Panc1 (cell line): ENCODE measurements around the gene KRT77. TPM values are rescaled to one million over a fixed set of nuclear protein-coding genes. Genes with fewer than 3 reads are reported as not detected.

ENCODE experiments used
- ATAC-seq: fragments of 200-7000 bp; cut with Tn5 transposase; 2 replicates; pipeline ENCODE4 v1.9.1; 2020; ENCODE audit warnings: mild to moderate bottlenecking, moderate library complexity
- BruUV-seq: library from RNA; stranded (reverse); fragments of 400-500 nt; replicated peaks from 2 replicates; lab custom pipeline; 2021; lab: Mats Ljungman, UMichigan
- CTCF ChIA-PET: fragments of 300-600 bp; sonication (Branson Sonifier 250); formaldehyde crosslinking; loops from one replicate; lab custom pipeline; 2022; ENCODE audit warnings: antibody characterized with exemption; lab: Charles Lee
- POLR2A ChIA-PET: fragments of 300-600 bp; sonication (Branson Sonifier 250); formaldehyde crosslinking; loops from one replicate; lab custom pipeline; 2022; ENCODE audit warnings: antibody characterized with exemption; lab: Charles Lee
- DNase-seq: peaks from one replicate; pipeline ENCODE4 v3.0.0-alpha.2; 2010; ENCODE audit warnings: low read depth, low spot score
- H3K27ac ChIP-seq: 2 replicates; pipeline ENCODE4 v1.5.1; 2011; ENCODE audit warnings: mild to moderate bottlenecking, low read length, inconsistent platforms
- H3K27me3 ChIP-seq: fragments of 200-500 bp; sonication (Bioruptor generic); 2 replicates; pipeline ENCODE4 v1.6.0; 2014; ENCODE audit warnings: low read length, inconsistent platforms; ENCODE audit not compliant: control insufficient read depth, insufficient read depth
- H3K36me3 ChIP-seq: fragments of 200-500 bp; sonication (Bioruptor generic); 2 replicates; pipeline ENCODE4 v1.5.1; 2014; ENCODE audit warnings: inconsistent platforms, mild to moderate bottlenecking, low read length, moderate library complexity; ENCODE audit not compliant: control insufficient read depth, insufficient read depth
- H3K4me1 ChIP-seq: 2 replicates; pipeline ENCODE4 v1.5.1; 2011; ENCODE audit warnings: inconsistent platforms, mild to moderate bottlenecking, low read length, moderate library complexity; ENCODE audit not compliant: control insufficient read depth, insufficient read depth
- H3K4me3 ChIP-seq, 2 experiments: 2 replicates each; pipeline ENCODE4 v1.5.1; 2011 to 2012; ENCODE audit warnings: low read depth in 2 of 2, low read length in 2 of 2, mild to moderate bottlenecking in 2 of 2, inconsistent platforms in 1 of 2, moderate library complexity in 1 of 2
- H3K9me3 ChIP-seq: fragments of 200-500 bp; sonication (Bioruptor generic); 2 replicates; pipeline ENCODE4 v1.5.1; 2014; ENCODE audit warnings: low read depth, mild to moderate bottlenecking, inconsistent platforms, low read length, moderate library complexity; ENCODE audit not compliant: control insufficient read depth, insufficient read depth
- POLR2AphosphoS5 ChIP-seq: IDR thresholded peaks from 2 replicates; pipeline ENCODE4 v1.6.1; 2012; ENCODE audit warnings: mild to moderate bottlenecking, low read depth, low read length, moderate library complexity
- SIN3A ChIP-seq: IDR thresholded peaks from 2 replicates; pipeline ENCODE4 v1.6.1; 2012; ENCODE audit warnings: low read depth, mild to moderate bottlenecking, low read length, moderate library complexity, borderline replicate concordance; ENCODE audit not compliant: insufficient read depth
- TCF7L2 ChIP-seq: IDR thresholded peaks from 2 replicates; pipeline ENCODE4 v1.6.1; 2011; ENCODE audit warnings: mild to moderate bottlenecking, low read depth, low read length, inconsistent platforms
- in situ Hi-C: cut with HindIII; loops from 2 replicates; pipeline ENCODE4 v1.10.0; 2016; ENCODE audit warnings: low sequenced_read_pairs, low pct_unique_long_range_greater_than_20kb
- intact Hi-C: fragments of 100-400 bp; cut with micrococcal nuclease; formaldehyde crosslinking; loops from one replicate; pipeline ENCODE4 v1.10.0; 2022; ENCODE audit not compliant: unreplicated experiment
- total RNA-seq: library from RNA; stranded (reverse); gene quantifications from one replicate; pipeline ENCODE4 v1.2.1, GENCODE V29; 2021; ENCODE audit not compliant: unreplicated experiment
- TF ChIP-seq, protein P1 (sequence below): fragments of 450-650 bp; IDR thresholded peaks from 2 replicates; pipeline ENCODE4 v1.5.1; 2017; ENCODE audit warnings: mild to moderate bottlenecking
- TF ChIP-seq, protein P2 (sequence below), 2 experiments: IDR thresholded peaks; 2 replicates each; pipeline ENCODE4 v1.6.1; 2011 to 2012; ENCODE audit warnings: low read depth in 2 of 2, control low read depth in 1 of 2, low read length in 1 of 2, mild to moderate bottlenecking in 1 of 2, moderate library complexity in 1 of 2; ENCODE audit not compliant: insufficient read depth in 1 of 2

The KRT77 gene
- total RNA-seq, 1 experiment from 2014 or later = not detected

DNA sequence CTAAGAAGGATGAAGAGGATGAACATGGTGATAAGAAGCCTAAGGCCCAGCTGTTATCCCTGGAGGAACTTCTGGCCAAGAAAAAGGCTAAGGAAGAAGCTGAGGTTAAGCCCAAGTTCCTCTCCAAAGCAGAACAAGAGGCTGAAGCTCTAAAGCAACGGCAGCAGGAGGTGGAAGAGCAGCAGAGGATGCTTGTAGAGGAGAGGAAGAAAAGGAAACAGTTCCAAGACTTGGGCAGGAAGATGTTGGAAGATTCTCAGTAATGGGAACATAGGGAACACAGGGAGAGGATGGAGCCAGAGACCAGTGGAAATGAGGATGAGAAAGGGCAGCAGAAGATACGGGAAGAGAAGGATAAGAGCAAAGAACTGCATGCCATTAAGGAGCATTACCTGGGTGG lies 27.5 kb upstream of the KRT77 start:
- TF ChIP-seq SIN3A (no peak), POLR2AphosphoS5 (no peak), TCF7L2 (no peak)
- TF ChIP-seq, protein P1, sequence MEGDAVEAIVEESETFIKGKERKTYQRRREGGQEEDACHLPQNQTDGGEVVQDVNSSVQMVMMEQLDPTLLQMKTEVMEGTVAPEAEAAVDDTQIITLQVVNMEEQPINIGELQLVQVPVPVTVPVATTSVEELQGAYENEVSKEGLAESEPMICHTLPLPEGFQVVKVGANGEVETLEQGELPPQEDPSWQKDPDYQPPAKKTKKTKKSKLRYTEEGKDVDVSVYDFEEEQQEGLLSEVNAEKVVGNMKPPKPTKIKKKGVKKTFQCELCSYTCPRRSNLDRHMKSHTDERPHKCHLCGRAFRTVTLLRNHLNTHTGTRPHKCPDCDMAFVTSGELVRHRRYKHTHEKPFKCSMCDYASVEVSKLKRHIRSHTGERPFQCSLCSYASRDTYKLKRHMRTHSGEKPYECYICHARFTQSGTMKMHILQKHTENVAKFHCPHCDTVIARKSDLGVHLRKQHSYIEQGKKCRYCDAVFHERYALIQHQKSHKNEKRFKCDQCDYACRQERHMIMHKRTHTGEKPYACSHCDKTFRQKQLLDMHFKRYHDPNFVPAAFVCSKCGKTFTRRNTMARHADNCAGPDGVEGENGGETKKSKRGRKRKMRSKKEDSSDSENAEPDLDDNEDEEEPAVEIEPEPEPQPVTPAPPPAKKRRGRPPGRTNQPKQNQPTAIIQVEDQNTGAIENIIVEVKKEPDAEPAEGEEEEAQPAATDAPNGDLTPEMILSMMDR = no peak
- TF ChIP-seq, protein P2, sequence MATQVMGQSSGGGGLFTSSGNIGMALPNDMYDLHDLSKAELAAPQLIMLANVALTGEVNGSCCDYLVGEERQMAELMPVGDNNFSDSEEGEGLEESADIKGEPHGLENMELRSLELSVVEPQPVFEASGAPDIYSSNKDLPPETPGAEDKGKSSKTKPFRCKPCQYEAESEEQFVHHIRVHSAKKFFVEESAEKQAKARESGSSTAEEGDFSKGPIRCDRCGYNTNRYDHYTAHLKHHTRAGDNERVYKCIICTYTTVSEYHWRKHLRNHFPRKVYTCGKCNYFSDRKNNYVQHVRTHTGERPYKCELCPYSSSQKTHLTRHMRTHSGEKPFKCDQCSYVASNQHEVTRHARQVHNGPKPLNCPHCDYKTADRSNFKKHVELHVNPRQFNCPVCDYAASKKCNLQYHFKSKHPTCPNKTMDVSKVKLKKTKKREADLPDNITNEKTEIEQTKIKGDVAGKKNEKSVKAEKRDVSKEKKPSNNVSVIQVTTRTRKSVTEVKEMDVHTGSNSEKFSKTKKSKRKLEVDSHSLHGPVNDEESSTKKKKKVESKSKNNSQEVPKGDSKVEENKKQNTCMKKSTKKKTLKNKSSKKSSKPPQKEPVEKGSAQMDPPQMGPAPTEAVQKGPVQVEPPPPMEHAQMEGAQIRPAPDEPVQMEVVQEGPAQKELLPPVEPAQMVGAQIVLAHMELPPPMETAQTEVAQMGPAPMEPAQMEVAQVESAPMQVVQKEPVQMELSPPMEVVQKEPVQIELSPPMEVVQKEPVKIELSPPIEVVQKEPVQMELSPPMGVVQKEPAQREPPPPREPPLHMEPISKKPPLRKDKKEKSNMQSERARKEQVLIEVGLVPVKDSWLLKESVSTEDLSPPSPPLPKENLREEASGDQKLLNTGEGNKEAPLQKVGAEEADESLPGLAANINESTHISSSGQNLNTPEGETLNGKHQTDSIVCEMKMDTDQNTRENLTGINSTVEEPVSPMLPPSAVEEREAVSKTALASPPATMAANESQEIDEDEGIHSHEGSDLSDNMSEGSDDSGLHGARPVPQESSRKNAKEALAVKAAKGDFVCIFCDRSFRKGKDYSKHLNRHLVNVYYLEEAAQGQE (IDR thresholded peaks at IDR 0.05; ENCODE audit: insufficient read depth in 1 of 2, low read depth in 2 of 2, low read length in 1 of 2) = no peak
- Histone ChIP-seq H3K27me3 (peaks cover 17% of the 10 kb centered on the region; the same call in 1 of the 2 replicates), H3K27ac (no peak overlapping the region), H3K36me3 (no peaks in the 10 kb centered on the region), H3K4me3 (no peak overlapping the region), H3K9me3 (no peaks in the 10 kb centered on the region), H3K4me1 (no peaks in the 10 kb centered on the region)
- BruUV-seq = no TSS peak
- intact Hi-C loops (no loop called here), in situ Hi-C loops (no loop called here)
- DNase-seq (no peak), ATAC-seq (no peak)
- CTCF ChIA-PET = no interaction called here
- POLR2A ChIA-PET = no interaction called here

DNA sequence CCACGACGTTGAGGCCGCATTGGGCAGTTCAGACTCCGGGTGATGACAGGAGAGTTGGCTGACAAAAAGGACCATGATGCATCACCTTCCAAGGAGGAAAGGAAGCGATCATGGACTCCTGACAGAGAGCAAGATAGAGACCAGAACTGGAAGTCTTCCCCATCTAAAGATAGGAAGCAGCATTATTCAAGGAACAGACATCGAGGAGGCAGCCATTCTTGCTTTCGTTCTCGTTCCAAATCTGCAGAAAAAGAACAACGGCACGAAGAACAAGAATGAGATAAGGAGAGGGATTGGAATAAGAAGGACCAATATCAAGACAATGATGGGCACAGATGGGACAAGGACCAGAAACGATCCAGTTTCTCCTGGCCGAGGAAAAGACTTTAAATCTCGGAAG lies 27.1 kb upstream of the KRT77 start:
- no peak for DNase-seq
- Histone ChIP-seq H3K4me1 (no peaks in the 10 kb centered on the region), H3K9me3 (no peaks in the 10 kb centered on the region), H3K36me3 (no peaks in the 10 kb centered on the region), H3K4me3 (no peak overlapping the region), H3K27ac (no peak overlapping the region), H3K27me3 (peaks cover 17% of the 10 kb centered on the region; the same call in 1 of the 2 replicates)
- intact Hi-C loops = no loop called here
- TF ChIP-seq POLR2AphosphoS5 = no peak
- ChIA-PET POLR2A (no interaction called here), CTCF (no interaction called here)
- in situ Hi-C loops = no loop called here
- no TSS peak for BruUV-seq
- ATAC-seq = no peak

DNA sequence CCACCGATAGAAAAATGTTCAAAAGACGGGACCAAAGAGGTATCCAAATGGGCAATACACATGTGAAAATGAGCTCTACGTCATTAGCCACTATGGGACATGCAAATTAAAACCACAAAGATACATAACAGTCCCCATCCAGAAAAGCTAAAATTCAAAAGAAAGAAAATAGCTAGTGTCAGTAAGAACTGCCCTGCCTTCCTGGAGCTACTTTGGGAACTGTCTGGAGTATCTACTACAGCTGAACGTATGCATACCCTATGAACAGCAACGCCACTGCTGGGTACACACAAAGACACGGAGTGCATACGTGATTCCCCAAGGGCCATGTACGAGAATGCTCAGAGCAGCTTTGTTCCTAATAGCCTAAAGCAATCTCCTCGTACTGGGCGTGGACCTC lies 25.8 kb upstream of the KRT77 start:
- in situ Hi-C loops (no loop called here), intact Hi-C loops (no loop called here)
- H3K4me3 ChIP-seq = no peak overlapping the region
- ChIA-PET POLR2A (no interaction called here), CTCF (interaction anchor here (0.6 kb wide), 1 partner anchor 146 kb away, joined by 3 read pairs; no protein-coding TSS in a partner anchor)
- H3K9me3 ChIP-seq = no peaks in the 10 kb centered on the region
- peaks cover 17% of the 10 kb centered on the region; the same call in 1 of the 2 replicates for H3K27me3 ChIP-seq
- no peak for ATAC-seq
- TF ChIP-seq TCF7L2 (no peak), POLR2AphosphoS5 (no peak), SIN3A (no peak)
- H3K27ac ChIP-seq = no peak overlapping the region
- no peaks in the 10 kb centered on the region for H3K36me3 ChIP-seq
- no peaks in the 10 kb centered on the region for H3K4me1 ChIP-seq
- DNase-seq = no peak
- BruUV-seq = no TSS peak
